ENCODE measurements around the gene AFF3. TPM values are rescaled to one million over a fixed set of nuclear protein-coding genes. Genes with fewer than 3 reads are reported as not detected.

AFF3 gene
- total and polyA plus RNA-seq, 2 experiments from 2014 or later: 7.3 to 7.8 TPM

GRCh38 chr2:99981840-99982239, 160.6 kb downstream of the AFF3 start:
- Histone ChIP-seq H3K27ac (no peak overlapping the region), H4K20me1 (ENCODE audit: insufficient read depth, poor library complexity, severe bottlenecking) (no peaks in the 10 kb centered on the region), H3K36me3 (replicated peaks; ENCODE audit: insufficient read depth, low read depth) (no peaks in the 10 kb centered on the region), H3K9me2 (replicated peaks; ENCODE audit: insufficient read depth) (no peaks in the 10 kb centered on the region), H2AFZ (no peak overlapping the region), H3K9me3 (ENCODE audit: low read depth) (no peaks in the 10 kb centered on the region), H3K4me3 (no peak overlapping the region), H3K4me1 (ENCODE audit: insufficient read depth) (peaks cover 3% of the 10 kb centered on the region), H3K27me3 (no peaks in the 10 kb centered on the region), H3K4me2 (no peak overlapping the region), H3K79me2 (no peaks in the 10 kb centered on the region)
- TF ChIP-seq EZH2phosphoT487 (IDR thresholded peaks at IDR 0.05; ENCODE audit: low read depth, severe bottlenecking, unreplicated experiment): no peak
- TF ChIP-seq EZH2 (IDR thresholded peaks at IDR 0.05; ENCODE audit: borderline replicate concordance): no peak
- TF ChIP-seq, protein P1, sequence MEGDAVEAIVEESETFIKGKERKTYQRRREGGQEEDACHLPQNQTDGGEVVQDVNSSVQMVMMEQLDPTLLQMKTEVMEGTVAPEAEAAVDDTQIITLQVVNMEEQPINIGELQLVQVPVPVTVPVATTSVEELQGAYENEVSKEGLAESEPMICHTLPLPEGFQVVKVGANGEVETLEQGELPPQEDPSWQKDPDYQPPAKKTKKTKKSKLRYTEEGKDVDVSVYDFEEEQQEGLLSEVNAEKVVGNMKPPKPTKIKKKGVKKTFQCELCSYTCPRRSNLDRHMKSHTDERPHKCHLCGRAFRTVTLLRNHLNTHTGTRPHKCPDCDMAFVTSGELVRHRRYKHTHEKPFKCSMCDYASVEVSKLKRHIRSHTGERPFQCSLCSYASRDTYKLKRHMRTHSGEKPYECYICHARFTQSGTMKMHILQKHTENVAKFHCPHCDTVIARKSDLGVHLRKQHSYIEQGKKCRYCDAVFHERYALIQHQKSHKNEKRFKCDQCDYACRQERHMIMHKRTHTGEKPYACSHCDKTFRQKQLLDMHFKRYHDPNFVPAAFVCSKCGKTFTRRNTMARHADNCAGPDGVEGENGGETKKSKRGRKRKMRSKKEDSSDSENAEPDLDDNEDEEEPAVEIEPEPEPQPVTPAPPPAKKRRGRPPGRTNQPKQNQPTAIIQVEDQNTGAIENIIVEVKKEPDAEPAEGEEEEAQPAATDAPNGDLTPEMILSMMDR (IDR thresholded peaks at IDR 0.05; ENCODE audit: poor library complexity): no peak
- no peak for DNase-seq (ENCODE audit: low spot score)
- 100% methylated on average over 1 of the region's 1 CpG for WGBS (ENCODE audit: low lambda C conversion rate, missing lambda C conversion rate)

GRCh38 chr2:99980176-99980575, 162.2 kb downstream of the AFF3 start:
- Histone ChIP-seq H3K9me2 (replicated peaks; ENCODE audit: insufficient read depth) (no peaks in the 10 kb centered on the region), H2AFZ (no peak overlapping the region), H3K9me3 (ENCODE audit: low read depth) (no peaks in the 10 kb centered on the region), H4K20me1 (ENCODE audit: insufficient read depth, poor library complexity, severe bottlenecking) (no peaks in the 10 kb centered on the region), H3K36me3 (replicated peaks; ENCODE audit: insufficient read depth, low read depth) (no peaks in the 10 kb centered on the region), H3K27me3 (no peaks in the 10 kb centered on the region), H3K4me2 (no peak overlapping the region), H3K27ac (no peak overlapping the region), H3K4me3 (no peak overlapping the region), H3K4me1 (ENCODE audit: insufficient read depth) (peaks cover 3% of the 10 kb centered on the region), H3K79me2 (no peaks in the 10 kb centered on the region)
- no peak for DNase-seq (ENCODE audit: low spot score)
- no peak for TF ChIP-seq EZH2phosphoT487 (IDR thresholded peaks at IDR 0.05; ENCODE audit: low read depth, severe bottlenecking, unreplicated experiment)
- no peak for TF ChIP-seq EZH2 (IDR thresholded peaks at IDR 0.05; ENCODE audit: borderline replicate concordance)
- TF ChIP-seq, protein P1 (IDR thresholded peaks at IDR 0.05; ENCODE audit: poor library complexity): no peak
- WGBS (ENCODE audit: low lambda C conversion rate, missing lambda C conversion rate): 81% methylated on average over 2 of the region's 2 CpGs

GRCh38 chr2:99977966-99978365, 164.4 kb downstream of the AFF3 start:
- no peaks in the 10 kb centered on the region for H3K4me1 ChIP-seq (ENCODE audit: insufficient read depth)
- H2AFZ ChIP-seq: no peak overlapping the region
- 56% methylated on average over 1 of the region's 1 CpG for WGBS (ENCODE audit: low lambda C conversion rate, missing lambda C conversion rate)
- H3K9me3 ChIP-seq (ENCODE audit: low read depth): no peaks in the 10 kb centered on the region
- no peaks in the 10 kb centered on the region for H3K79me2 ChIP-seq
- H3K27me3 ChIP-seq: peaks cover 7% of the 10 kb centered on the region
- no peaks in the 10 kb centered on the region for H3K9me2 ChIP-seq (replicated peaks; ENCODE audit: insufficient read depth)
- H3K36me3 ChIP-seq (replicated peaks; ENCODE audit: insufficient read depth, low read depth): no peaks in the 10 kb centered on the region
- no peaks in the 10 kb centered on the region for H4K20me1 ChIP-seq (ENCODE audit: insufficient read depth, poor library complexity, severe bottlenecking)
- no peak for DNase-seq (ENCODE audit: low spot score)
- H3K4me2 ChIP-seq: no peak overlapping the region
- H3K27ac ChIP-seq: no peak overlapping the region
- H3K4me3 ChIP-seq: no peak overlapping the region
- no peak for TF ChIP-seq EZH2phosphoT487 (IDR thresholded peaks at IDR 0.05; ENCODE audit: low read depth, severe bottlenecking, unreplicated experiment)

GRCh38 chr2:99975386-99975785, 167.0 kb downstream of the AFF3 start:
- Histone ChIP-seq H3K9me3 (ENCODE audit: low read depth) (no peaks in the 10 kb centered on the region), H3K9me2 (replicated peaks; ENCODE audit: insufficient read depth) (no peaks in the 10 kb centered on the region), H3K27ac (no peak overlapping the region), H3K4me3 (no peak overlapping the region), H3K4me2 (no peak overlapping the region), H4K20me1 (ENCODE audit: insufficient read depth, poor library complexity, severe bottlenecking) (no peaks in the 10 kb centered on the region), H3K79me2 (no peaks in the 10 kb centered on the region), H3K36me3 (replicated peaks; ENCODE audit: insufficient read depth, low read depth) (no peaks in the 10 kb centered on the region), H2AFZ (no peak overlapping the region), H3K4me1 (ENCODE audit: insufficient read depth) (no peaks in the 10 kb centered on the region), H3K27me3 (peaks cover 15% of the 10 kb centered on the region)
- TF ChIP-seq, protein P1 (IDR thresholded peaks at IDR 0.05; ENCODE audit: poor library complexity): no peak
- no peak for TF ChIP-seq EZH2 (IDR thresholded peaks at IDR 0.05; ENCODE audit: borderline replicate concordance)
- DNase-seq (ENCODE audit: low spot score): no peak

All from hepatocyte (in vitro differentiated cells).